HG02852 (cell line): ENCODE measurements around the gene CXCR5.
"Not testable (repeated sequence)": the region's sequence is repeated elsewhere in the genome, so short reads cannot be mapped to it uniquely, and the experiment has no call there.

Source experiments
- ATAC-seq: cut with Tn5 transposase; IDR thresholded peaks from one replicate; pipeline ENCODE4 v1.9.1; 2021; ENCODE audit warnings: mild to moderate bottlenecking, moderate library complexity; ENCODE audit not compliant: unreplicated experiment

CXCR5 gene

GRCh38 chr11:118883368-118884071 is at the start of gene CXCR5:
TSS of gene CXCR5 (plus strand) at chr11:118883892. CDS start at chr11:118883942, 50 bp downstream.
- ATAC-seq = peak; percentile 58

- ATAC-seq = no peak
Measured at GRCh38 chr11:118834427-118835028, 49.2 kb upstream of the CXCR5 start.

GRCh38 chr11:118837868-118838267 is 45.8 kb upstream of the CXCR5 start:
- no peak for ATAC-seq

GRCh38 chr11:118838905-118839553 is 44.7 kb upstream of the CXCR5 start:
- peak; percentile 64 for ATAC-seq

GRCh38 chr11:118841469-118842242 is 42.0 kb upstream of the CXCR5 start:
- peak; percentile 56 for ATAC-seq

- no peak for ATAC-seq
Measured at GRCh38 chr11:118842369-118842768, 41.3 kb upstream of the CXCR5 start.

GRCh38 chr11:118842843-118843242 is 40.8 kb upstream of the CXCR5 start:
- ATAC-seq = not testable (repeated sequence)

- no peak for ATAC-seq
Measured at GRCh38 chr11:118843565-118843964, 40.1 kb upstream of the CXCR5 start.

- no peak for ATAC-seq
Measured at GRCh38 chr11:118845369-118845768, 38.3 kb upstream of the CXCR5 start.

GRCh38 chr11:118846181-118846935 is 37.3 kb upstream of the CXCR5 start:
- no peak for ATAC-seq

- ATAC-seq = no peak
Measured at GRCh38 chr11:118849825-118850224, 33.9 kb upstream of the CXCR5 start.

- peak; percentile 57 for ATAC-seq
Measured at GRCh38 chr11:118851970-118852369, 31.7 kb upstream of the CXCR5 start.

- no peak for ATAC-seq
Measured at GRCh38 chr11:118853678-118854077, 30.0 kb upstream of the CXCR5 start.

GRCh38 chr11:118856314-118856713 is 27.4 kb upstream of the CXCR5 start:
- no peak for ATAC-seq

GRCh38 chr11:118857385-118857784 is 26.3 kb upstream of the CXCR5 start:
- no peak for ATAC-seq

- ATAC-seq = no peak
Measured at GRCh38 chr11:118859973-118860372, 23.7 kb upstream of the CXCR5 start.

GRCh38 chr11:118868659-118869058 is 15.0 kb upstream of the CXCR5 start:
- ATAC-seq = no peak

- peak; percentile 50 for ATAC-seq
Measured at GRCh38 chr11:118870396-118871343, 13.0 kb upstream of the CXCR5 start.

- peak; percentile 40 for ATAC-seq
Measured at GRCh38 chr11:118872403-118872821, 11.3 kb upstream of the CXCR5 start.
